ENCODE data around the gene TMEM232. TPM values are rescaled to one million over a fixed set of nuclear protein-coding genes. Genes with fewer than 3 reads are reported as not detected.
"Not testable (repeated sequence)": the region's sequence is repeated elsewhere in the genome, so short reads cannot be mapped to it uniquely, and the experiment has no call there.

Gene TMEM232
- total RNA-seq, 1 donor from 2014 or later, result 8.1 TPM

- ATAC-seq (no peak), DNase-seq (ENCODE audit: low spot score) (no peak)
- intact Hi-C loops (cut with DNase I), result no loop called here
Measured at GRCh38 chr5:110716247-110717245, 9.9 kb downstream of the TMEM232 start.

GRCh38 chr5:110707260-110707844 is 19.1 kb downstream of the TMEM232 start:
- DNase-seq (ENCODE audit: low spot score) (no peak), ATAC-seq (no peak)
- intact Hi-C loops (cut with DNase I), result no loop called here

GRCh38 chr5:110705349-110705748 is 21.1 kb downstream of the TMEM232 start:
- ATAC-seq (no peak), DNase-seq (ENCODE audit: low spot score) (no peak)
- intact Hi-C loops (cut with DNase I), result no loop called here

- intact Hi-C loops (cut with DNase I), result no loop called here
- ATAC-seq, result peak; percentile 86
- no peak for DNase-seq (ENCODE audit: low spot score)
Measured at GRCh38 chr5:110703481-110703880, 23.0 kb downstream of the TMEM232 start.

GRCh38 chr5:110702704-110703103 is 23.8 kb downstream of the TMEM232 start:
- intact Hi-C loops (cut with DNase I), result no loop called here
- ATAC-seq (peak; percentile 16), DNase-seq (ENCODE audit: low spot score) (no peak)

GRCh38 chr5:110702300-110702699 is 24.2 kb downstream of the TMEM232 start:
- intact Hi-C loops (cut with DNase I), result no loop called here
- no peak for DNase-seq (ENCODE audit: low spot score)
- peak; percentile 57 for ATAC-seq

- DNase-seq (ENCODE audit: low spot score); ATAC-seq; intact Hi-C loops (cut with DNase I): not testable (repeated sequence)
Measured at GRCh38 chr5:110692669-110693068, 33.8 kb downstream of the TMEM232 start.

GRCh38 chr5:110690587-110690986 is 35.9 kb downstream of the TMEM232 start:
- intact Hi-C loops (cut with DNase I); DNase-seq (ENCODE audit: low spot score); ATAC-seq: not testable (repeated sequence)

GRCh38 chr5:110687485-110687884 is 39.0 kb downstream of the TMEM232 start:
- intact Hi-C loops (cut with DNase I), result no loop called here
- ATAC-seq, result no peak
- DNase-seq (ENCODE audit: low spot score), result no peak

- DNase-seq (ENCODE audit: low spot score) (no peak), ATAC-seq (no peak)
- intact Hi-C loops (cut with DNase I), result no loop called here
Measured at GRCh38 chr5:110686270-110686669, 40.2 kb downstream of the TMEM232 start.

GRCh38 chr5:110681953-110682352 is 44.5 kb downstream of the TMEM232 start:
- DNase-seq (ENCODE audit: low spot score), result no peak
- ATAC-seq, result no peak
- intact Hi-C loops (cut with DNase I), result no loop called here

GRCh38 chr5:110681109-110681508 is 45.4 kb downstream of the TMEM232 start:
- DNase-seq (ENCODE audit: low spot score), result no peak

GRCh38 chr5:110676554-110676953 is 49.9 kb downstream of the TMEM232 start:
- DNase-seq (ENCODE audit: low spot score); intact Hi-C loops (cut with DNase I); ATAC-seq: not testable (repeated sequence)

More at GRCh38 chr5:110681109-110681508, 45.4 kb downstream of the TMEM232 start:
- intact Hi-C loops (cut with DNase I), result no loop called here
- ATAC-seq, result no peak

- ATAC-seq, result no peak
- intact Hi-C loops (cut with DNase I), result no loop called here
- DNase-seq (ENCODE audit: low spot score), result no peak
Measured at GRCh38 chr5:110665184-110665726, 61.2 kb downstream of the TMEM232 start.

- ATAC-seq (no peak), DNase-seq (ENCODE audit: low spot score) (no peak)
- intact Hi-C loops (cut with DNase I), result no loop called here
Measured at GRCh38 chr5:110663525-110663924, 62.9 kb downstream of the TMEM232 start.

GRCh38 chr5:110658006-110658405 is 68.5 kb downstream of the TMEM232 start:
- no peak for ATAC-seq
- no peak for DNase-seq (ENCODE audit: low spot score)
- intact Hi-C loops (cut with DNase I), result no loop called here

GRCh38 chr5:110653231-110653970 is 73.1 kb downstream of the TMEM232 start:
- no peak for ATAC-seq
- intact Hi-C loops (cut with DNase I), result no loop called here
- no peak for DNase-seq (ENCODE audit: low spot score)

GRCh38 chr5:110651507-110651906 is 75.0 kb downstream of the TMEM232 start:
- no peak for DNase-seq (ENCODE audit: low spot score)
- intact Hi-C loops (cut with DNase I), result no loop called here
- ATAC-seq, result no peak

- no peak for ATAC-seq
Measured at GRCh38 chr5:110644357-110644756, 82.1 kb downstream of the TMEM232 start.

More at GRCh38 chr5:110644357-110644756, 82.1 kb downstream of the TMEM232 start:
- DNase-seq (ENCODE audit: low spot score), result no peak
- intact Hi-C loops (cut with DNase I), result no loop called here

All from sciatic nerve (tissue), 2 donors.